Measurements from ENCODE around the gene POLN.

Gene POLN

DNA sequence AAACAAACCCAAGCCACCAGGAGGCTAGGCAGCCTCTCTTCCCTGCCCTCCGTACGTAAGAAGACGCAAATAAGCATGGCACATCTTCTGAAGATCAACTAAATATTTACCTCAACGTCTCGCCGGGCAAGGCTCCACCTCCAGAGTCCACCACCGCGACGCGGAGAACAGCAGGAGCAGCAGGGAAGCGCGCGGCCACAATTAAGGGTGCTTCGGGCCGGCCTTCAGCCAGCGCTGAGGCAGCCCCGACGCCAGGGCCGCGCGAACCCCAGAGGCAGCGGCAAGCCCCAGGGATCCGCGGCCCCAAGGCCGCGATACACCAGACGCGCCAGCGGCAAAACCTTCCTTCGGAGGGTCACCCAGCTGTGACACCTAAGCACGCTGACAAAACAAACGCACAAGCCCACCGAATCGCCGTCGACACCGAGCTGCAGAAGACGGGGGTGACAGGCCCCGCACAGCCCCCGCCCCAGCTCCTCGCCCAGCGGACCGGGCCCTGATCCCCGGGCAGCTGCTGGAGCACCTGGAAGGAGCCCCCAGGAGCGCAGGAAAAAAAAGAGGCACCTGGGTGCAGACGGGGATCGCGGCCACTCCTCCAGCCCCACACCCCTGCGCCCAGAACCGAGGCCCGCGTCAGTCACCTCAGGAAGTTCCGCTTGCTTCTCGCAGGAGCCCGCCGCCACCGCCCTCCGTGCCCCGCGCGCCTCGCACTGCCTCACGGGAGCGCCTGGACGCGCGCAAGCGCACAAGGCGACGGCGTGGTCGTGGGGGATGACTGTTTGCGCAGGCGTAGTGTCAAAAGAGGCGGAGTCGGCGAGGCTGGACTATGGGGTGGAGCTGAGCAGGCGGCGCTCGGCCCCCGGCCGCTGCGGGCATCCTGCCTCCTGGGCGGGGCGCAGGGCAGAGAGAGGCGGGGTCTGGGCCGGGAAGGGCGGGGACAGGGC is at the start of gene POLN, which contains the start of gene HAUS3:
Gene POLN, minus strand, starts transcription at position 712 of the 944 bp plus-strand sequence. CDS start 12,890 bp downstream, outside the sequence.
Gene HAUS3, minus strand, starts transcription at position 712 of the 944 bp plus-strand sequence. CDS start 1,175 bp downstream, outside the sequence.
- peak; percentile 95 for DNase-seq

DNA sequence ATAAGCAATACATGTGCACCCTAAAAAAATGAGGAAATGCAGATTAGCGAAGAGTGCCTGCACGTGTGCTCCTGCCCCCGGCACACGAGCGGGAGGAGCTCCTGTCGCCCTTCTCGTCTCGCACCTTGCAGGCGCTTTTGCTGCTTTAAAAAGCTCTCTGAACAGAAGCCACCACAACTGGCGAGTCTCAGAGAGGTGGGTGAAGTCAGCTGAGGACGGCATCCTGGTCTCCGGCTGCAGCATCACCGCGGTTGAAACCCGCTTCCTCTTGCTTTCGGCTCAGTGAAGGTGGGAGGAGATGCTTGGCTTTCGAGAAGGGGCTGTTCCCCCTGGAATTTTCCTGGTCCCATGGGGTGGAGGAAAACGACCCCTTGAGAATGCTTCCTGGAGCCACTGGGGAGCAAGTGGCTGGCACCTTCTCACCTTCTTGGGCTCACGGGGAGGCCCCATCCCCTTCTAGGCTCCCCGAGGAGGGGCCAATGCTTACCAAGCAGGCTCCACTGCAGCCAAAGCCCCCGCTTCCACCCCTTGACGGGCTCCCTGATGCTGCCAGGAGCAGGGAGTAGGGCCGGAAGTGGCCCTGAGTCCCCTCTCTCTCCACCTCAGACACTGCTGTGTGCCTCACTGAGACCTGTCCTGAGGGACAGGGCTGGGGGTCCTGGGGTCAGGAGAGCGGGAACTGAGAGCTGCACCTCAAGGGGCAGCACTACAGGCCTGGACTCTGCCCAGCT is 49.2 kb upstream of the POLN start:
- no peak for DNase-seq

GRCh38 chr4:2290488-2290887 is 48.6 kb upstream of the POLN start:
- no peak for DNase-seq

DNA sequence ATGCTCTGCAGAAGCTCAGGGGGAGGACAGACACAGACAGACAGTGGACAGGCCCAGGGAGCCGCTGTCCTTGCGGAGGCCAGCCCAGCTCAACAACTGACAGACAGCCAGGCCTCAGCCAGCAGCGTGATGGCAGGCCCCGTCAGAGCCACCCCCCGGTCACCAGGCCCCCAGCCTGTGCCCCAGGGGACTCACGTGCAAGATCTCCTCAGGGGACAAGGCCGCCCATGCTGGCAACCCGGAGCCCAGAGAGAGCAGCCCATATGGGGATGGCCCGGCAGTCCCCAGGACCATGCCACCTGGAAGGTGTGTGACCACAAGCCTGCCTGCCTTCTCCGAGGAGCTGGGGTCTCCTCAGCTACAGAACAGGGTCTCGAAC is 48.0 kb upstream of the POLN start:
- DNase-seq = no peak

DNA sequence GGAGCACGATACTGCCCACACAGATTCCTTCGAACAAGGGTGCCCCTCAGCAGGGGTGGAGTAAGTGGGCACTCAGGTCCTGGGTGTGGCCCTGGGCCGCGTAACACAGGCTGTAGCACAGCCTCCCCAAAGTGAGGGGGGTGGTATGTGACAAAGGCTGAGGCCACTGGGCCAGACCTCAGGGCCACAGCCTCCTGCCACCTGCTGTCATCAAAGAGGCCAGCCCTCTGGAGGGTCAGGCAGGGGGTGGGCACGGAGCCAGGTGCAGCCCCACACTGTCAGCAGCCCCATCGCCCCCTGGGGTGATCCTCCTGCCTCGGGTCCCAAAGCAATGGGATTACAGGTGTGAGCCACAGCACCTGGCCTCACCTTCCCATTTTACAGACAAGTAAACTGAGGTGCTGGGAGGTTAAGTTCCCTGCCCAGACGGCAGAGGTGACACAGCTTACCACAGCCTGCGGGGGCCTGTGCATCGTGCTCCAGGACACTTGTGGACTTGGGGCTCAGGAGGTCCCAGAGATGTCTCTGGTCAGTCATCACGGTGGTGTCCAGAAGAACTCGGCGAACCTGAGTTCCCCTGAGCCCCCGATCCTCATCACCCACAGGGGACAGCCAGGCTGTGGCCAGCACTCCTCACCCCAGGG is 47.5 kb upstream of the POLN start:
- peak; percentile 10 for DNase-seq

DNA sequence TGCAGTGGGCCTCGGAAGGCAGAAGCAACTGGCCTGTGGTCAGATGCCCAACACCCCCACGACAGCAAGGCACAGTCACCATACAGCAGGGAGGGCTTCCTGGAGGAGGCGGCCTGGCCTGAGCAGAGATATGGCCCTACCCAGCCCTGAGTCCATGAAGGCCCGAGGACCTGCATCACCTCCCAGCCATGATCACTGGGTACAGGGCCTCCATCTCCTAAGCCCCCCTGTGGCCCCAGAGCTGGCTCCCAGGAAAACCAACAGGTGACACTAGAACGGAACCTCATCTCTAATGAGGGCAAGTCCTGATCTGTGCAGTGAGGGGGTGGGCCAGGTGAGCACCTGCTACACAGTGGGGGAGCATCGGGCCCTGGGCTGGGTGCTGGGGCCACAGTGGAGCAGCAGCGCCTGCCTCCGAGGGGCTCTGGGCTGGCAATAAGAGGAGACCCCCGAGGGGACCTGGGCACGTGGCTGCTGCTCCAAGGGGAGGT is 46.2 kb upstream of the POLN start:
- no peak for DNase-seq

DNA sequence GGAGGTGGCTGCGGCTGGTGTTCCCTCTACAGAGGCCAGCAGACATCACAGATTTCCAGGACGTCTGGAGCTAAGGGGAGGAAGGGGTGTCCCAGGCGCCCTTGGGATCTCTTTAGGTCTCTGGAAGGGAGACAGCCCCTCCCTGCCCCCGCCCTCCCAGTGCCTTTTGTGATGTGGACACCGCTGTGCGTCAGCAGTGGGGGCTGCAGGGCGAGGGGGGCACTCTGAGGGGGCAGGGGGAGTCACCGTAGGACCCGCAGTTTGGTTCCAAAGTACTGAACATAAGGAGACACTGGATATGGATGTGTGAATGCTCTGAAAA is 45.6 kb upstream of the POLN start:
- DNase-seq = no peak

DNA sequence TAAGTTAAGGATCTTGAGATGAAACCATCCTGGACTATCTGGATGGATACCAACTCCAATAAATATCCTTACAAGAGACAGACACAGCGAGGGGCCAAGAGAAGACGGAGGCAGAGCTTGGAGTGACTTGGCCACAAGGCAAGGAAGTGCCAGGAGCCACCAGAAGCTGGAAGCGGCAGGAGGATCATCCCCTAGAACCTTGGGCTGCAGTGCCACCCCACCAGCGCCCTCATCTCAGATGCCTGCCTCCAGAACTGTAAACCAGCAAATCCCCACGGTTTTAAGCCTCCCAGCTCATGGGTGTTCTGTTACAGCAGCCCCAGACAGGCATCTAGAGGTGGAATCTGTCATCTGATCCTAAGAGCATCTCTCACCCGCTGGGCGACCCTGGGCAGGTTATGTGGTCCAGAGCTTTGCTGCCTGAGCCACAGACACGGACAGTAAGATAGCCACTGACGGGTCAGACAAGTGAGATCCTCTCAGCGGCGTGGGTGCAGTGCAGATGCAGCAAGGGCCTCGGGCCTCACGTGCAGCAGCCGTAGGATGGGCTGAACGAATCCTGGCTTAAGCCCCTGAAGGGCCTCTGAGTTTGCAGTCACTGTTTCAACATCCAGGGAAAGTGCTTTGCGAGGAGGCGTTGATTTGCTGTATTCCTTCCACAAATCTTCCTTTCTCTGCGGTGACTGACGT is 45.1 kb upstream of the POLN start:
- DNase-seq = peak; percentile 15

- no peak for DNase-seq
These were observed 43.9 kb upstream of the POLN start for GRCh38 chr4:2285613-2286381.

GRCh38 chr4:2284934-2285612 is 43.2 kb upstream of the POLN start:
- DNase-seq = no peak

- no peak for DNase-seq
These were observed 42.4 kb upstream of the POLN start for GRCh38 chr4:2284161-2284933.

DNA sequence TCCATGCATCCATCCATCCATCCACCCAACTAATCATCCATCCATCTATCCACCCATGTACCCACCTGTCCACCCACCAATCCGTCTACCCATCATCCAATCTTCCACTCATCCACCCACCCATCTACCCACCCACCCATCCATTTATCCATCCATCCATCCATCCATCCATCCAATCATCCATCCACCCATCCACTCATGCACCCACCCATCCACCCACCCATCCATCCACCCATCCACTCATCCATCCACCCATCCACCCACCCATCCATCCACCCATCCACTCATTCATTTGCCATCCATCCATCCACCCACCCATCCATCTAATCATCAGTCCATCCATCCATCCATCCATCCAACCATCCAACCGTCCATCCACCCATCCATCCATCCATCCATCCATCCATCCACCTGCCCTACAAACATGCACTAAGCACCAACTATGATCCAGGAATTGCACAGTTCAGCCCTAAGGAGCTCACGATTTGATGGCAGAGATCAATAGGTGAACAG is 41.3 kb upstream of the POLN start:
- DNase-seq = no peak

GRCh38 chr4:2281575-2282343 is 39.8 kb upstream of the POLN start:
- no peak for DNase-seq

DNA sequence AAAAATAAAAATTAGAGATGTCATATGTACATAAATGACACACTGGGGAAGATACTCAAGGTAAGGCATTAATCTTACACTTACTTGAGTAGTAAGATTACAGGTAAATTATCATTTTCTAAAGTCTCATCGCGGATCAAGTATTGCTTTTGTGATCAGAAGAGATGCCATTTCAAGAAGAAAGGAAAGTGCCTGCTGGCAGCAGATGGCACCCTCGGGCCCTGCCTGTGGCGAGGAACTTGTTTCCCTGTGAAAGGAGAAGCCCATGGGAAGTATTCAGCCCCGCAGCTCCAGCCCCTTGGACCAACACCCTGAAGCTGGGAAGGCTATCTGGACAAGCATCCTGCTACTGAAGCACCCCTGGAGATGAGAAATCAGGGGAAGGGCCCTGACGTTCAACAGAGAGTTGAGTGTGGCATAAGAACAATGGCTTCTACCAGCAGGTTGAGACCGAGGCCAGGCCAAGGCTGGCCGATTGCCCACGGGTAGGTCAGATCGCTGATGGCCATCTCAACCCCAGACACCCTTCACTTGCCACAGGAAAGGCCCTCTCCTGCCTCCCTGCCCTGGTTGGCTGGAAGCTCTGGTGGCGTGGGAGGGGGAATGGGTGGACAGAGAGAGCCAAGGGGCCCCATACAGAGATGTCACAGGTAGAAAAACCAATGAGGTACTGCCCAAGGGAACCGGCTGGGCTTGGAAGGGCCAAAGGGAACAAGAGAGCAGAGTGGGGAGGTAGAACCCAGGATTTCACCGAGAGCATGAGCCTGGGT is 38.8 kb upstream of the POLN start:
- peak; percentile 3 for DNase-seq

DNA sequence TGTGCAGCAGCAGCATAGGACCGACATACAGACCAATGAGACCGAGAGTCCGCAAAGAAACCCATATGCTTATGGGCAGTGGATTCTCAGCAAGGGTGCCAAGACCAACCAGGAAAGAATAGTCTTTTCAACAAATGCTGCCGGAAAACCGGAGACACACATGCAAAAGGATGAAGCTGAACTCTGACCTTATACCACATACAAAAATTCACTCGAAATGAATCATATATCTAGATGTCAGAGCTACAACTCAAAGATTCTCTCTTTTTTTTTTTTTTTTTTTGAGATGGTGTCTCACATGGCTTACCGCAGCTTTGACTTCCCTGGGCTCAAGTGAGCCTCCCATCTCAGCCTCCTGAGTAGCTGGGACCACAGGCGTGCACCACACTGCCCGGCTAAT is 36.0 kb upstream of the POLN start:
- no peak for DNase-seq

GRCh38 chr4:2276581-2277325 is 34.8 kb upstream of the POLN start:
- no peak for DNase-seq

DNA sequence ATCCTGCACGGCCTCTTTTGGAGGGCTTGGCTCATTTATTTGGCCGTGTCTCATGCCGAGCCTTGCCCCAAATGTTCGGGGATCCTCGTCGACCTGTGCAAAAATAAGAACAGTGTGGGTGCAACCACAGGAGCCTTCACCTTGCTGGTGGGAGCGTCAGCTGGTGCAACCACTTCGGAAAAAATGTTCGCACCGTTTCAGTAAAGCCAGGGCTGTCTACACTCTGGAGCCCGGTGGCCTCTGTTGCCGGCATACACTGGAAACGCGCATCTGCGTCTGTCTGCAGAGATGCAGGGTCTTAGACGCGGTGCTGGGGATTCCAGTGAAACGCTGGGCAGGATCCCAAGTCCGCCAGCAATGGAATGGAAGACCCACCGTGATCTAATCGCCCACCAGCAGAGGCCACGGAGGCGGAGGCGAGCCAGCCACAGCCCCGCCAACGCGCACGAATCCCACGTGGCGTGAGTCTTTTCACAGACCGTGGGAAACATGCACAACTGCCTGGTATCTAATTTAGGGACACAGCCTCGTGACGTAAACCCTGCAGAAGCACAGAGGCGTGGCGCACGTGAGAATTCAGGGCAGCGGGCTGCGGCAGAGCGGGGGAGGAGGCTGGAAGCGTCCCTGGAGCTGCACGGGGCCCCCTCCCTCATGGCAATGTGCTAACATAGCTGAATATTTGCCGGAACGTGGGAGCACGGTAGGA is 33.8 kb upstream of the POLN start:
- DNase-seq = no peak
